Cardiac muscle cell (in vitro differentiated cells and primary cell): ENCODE results near the gene TRABD2B. TPM values are rescaled to one million over a fixed set of nuclear protein-coding genes. Genes with fewer than 3 reads are reported as not detected.

Experiments
- DNase-seq, 2 donors: peaks; one replicate each; pipeline versions ENCODE4 v3.0.0 to v3.0.0-alpha.2; 2010 to 2017; ENCODE audit warnings: low read depth in 1 of 2, low spot score in 1 of 2
- H3K27ac ChIP-seq: fragments of 200-600 bp; sonication (generic); 2 replicates; pipeline ENCODE4 v1.5.1; 2016
- H3K27me3 ChIP-seq: fragments of 200-600 bp; sonication (generic); 2 replicates; pipeline ENCODE4 v1.6.0; 2016; ENCODE audit warnings: control low read depth
- H3K36me3 ChIP-seq: fragments of 200-600 bp; sonication (generic); 2 replicates; pipeline ENCODE4 v1.5.1; 2016; ENCODE audit warnings: control low read depth
- H3K4me1 ChIP-seq: fragments of 200-600 bp; sonication (generic); 2 replicates; pipeline ENCODE4 v1.8.1; 2017; ENCODE audit warnings: low read depth, mild to moderate bottlenecking, mixed run types
- H3K4me3 ChIP-seq: fragments of 200-600 bp; sonication (generic); 2 replicates; pipeline ENCODE4 v1.5.1; 2016; ENCODE audit warnings: mild to moderate bottlenecking
- H3K9me3 ChIP-seq: fragments of 200-600 bp; sonication (generic); 2 replicates; pipeline ENCODE4 v1.5.1; 2017; ENCODE audit warnings: low read depth, mild to moderate bottlenecking, control low read depth
- polyA plus RNA-seq: library from polyadenylated mRNA; unstranded; fragments of >200 nt; fragmentation: Nextera tagmentation; extraction: Ambion mirVana; gene quantifications from 2 replicates; pipeline ENCODE4 v1.2.1, GENCODE V29; 2016
- total RNA-seq: library from RNA; depleted of rRNA; stranded (reverse); fragments of >200 nt; gene quantifications from 2 replicates; pipeline ENCODE4 v1.2.3, GENCODE V29; 2016
- TF ChIP-seq, protein P1 (sequence below): IDR thresholded peaks from 2 replicates; pipeline ENCODE4 v1.5.1; 2012; ENCODE audit warnings: low read depth, mild to moderate bottlenecking, low read length

TRABD2B gene
- total and polyA plus RNA-seq, 2 experiments from 2014 or later, result 0.60 to 0.82 TPM

DNA sequence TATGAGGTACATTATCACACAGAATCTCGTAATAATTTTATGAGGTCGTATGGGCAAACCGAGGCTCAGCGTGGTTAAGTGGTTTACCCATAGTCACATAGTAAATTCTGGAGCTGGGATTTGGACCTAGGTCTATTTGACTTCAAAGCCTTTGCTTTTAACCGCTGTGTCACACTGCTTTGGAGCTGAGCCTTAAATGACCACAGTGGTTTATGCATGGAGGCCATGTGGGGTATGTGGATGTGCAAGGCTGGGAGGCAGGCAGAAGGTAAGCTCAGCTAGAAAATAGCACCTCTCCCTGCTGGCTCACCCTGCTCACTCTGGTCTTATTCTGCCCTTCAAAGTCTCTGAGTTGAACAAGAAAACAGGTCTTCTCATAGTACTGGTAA, 269.5 kb downstream of the TRABD2B start:
- peaks cover 82% of the 10 kb centered on the region for H3K27me3 ChIP-seq
- H3K27ac ChIP-seq, result no peak overlapping the region
- DNase-seq, result no peak
- TF ChIP-seq, protein P1, sequence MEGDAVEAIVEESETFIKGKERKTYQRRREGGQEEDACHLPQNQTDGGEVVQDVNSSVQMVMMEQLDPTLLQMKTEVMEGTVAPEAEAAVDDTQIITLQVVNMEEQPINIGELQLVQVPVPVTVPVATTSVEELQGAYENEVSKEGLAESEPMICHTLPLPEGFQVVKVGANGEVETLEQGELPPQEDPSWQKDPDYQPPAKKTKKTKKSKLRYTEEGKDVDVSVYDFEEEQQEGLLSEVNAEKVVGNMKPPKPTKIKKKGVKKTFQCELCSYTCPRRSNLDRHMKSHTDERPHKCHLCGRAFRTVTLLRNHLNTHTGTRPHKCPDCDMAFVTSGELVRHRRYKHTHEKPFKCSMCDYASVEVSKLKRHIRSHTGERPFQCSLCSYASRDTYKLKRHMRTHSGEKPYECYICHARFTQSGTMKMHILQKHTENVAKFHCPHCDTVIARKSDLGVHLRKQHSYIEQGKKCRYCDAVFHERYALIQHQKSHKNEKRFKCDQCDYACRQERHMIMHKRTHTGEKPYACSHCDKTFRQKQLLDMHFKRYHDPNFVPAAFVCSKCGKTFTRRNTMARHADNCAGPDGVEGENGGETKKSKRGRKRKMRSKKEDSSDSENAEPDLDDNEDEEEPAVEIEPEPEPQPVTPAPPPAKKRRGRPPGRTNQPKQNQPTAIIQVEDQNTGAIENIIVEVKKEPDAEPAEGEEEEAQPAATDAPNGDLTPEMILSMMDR, result no peak
- no peak overlapping the region for H3K4me3 ChIP-seq
- H3K4me1 ChIP-seq, result peaks cover 3% of the 10 kb centered on the region
- H3K36me3 ChIP-seq, result no peaks in the 10 kb centered on the region
- no peaks in the 10 kb centered on the region for H3K9me3 ChIP-seq

DNA sequence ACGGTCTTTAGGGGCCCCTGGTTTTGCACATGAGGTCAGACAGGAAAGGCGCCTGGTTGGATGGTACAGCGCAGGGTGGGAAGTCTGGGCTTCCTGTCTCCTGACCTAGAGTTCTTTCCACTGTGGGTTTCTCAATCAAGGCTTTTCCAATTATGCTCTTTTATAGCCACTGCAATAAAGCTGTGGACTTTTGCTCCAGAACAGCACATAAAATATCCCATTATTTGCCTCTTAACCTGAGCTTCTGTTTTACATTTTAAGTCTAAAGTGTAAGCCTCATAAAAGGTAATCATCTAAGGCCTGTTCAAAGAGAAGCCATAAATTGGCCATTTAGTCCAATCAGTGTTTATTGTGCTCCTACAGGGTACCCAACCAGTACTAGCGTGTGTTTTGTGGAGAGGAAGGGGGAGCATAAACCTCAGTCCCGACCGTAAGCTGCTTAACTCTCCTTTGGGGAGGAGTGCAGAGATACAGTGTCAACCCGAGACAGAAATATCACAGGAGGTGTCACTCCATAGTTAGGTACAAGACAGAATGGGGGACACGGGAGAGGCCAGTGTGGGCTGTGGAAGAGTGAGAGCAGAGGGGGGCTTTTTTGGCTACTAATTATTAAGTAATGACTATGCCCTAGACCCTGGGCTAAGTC, 270.0 kb downstream of the TRABD2B start:
- Histone ChIP-seq H3K4me3 (no peak overlapping the region), H3K36me3 (no peaks in the 10 kb centered on the region), H3K4me1 (peaks cover 3% of the 10 kb centered on the region), H3K9me3 (no peaks in the 10 kb centered on the region), H3K27me3 (peaks cover 82% of the 10 kb centered on the region), H3K27ac (no peak overlapping the region)
- DNase-seq, result no peak
- TF ChIP-seq, protein P1, result no peak

DNA sequence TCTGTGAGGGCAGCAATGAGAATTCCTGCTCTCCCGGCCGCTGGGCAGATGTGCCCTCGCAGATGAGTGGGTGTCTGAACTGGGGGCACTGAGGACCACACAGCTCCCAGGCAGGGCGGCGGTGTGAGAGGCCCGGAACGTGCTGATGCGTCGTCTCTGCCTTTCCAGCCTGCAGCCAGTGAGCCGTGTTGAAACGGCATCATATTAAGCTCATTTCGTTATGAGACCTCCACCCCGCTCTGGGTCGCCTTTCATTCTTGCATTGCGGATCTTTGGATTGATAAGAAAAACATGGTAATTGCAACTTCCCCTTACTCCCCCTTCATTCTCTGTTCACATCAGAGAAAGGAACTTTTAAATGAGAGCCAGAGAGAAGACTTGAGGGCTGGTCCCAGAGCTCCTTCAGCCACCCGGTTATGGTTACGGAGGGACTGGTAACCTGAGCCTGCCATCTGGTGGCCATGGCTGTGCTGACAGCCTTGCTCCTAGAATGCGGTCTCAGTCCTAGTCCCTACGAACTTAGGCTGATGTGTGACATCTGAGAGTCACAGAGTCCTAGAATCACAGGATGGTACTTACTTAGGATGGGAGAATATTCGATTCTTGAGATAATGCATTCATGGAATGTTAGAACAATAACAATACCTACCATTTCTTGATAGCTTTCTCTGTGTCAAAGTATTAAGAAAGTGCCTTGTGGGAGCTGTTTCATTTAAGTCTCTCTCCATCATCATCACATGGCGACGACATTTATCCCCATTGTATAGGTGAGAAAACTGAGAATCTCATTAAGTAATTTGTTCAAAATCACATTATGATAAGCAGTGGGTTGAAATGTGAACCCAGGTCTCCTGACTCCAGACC, 271.0 kb downstream of the TRABD2B start:
- peaks cover 3% of the 10 kb centered on the region for H3K4me1 ChIP-seq
- H3K36me3 ChIP-seq, result no peaks in the 10 kb centered on the region
- TF ChIP-seq, protein P1, result peak; percentile 96
- peak; percentile 81 to 89 for DNase-seq
- no peak overlapping the region for H3K27ac ChIP-seq
- H3K4me3 ChIP-seq, result no peak overlapping the region
- no peaks in the 10 kb centered on the region for H3K9me3 ChIP-seq
- H3K27me3 ChIP-seq, result peaks cover 82% of the 10 kb centered on the region

DNA sequence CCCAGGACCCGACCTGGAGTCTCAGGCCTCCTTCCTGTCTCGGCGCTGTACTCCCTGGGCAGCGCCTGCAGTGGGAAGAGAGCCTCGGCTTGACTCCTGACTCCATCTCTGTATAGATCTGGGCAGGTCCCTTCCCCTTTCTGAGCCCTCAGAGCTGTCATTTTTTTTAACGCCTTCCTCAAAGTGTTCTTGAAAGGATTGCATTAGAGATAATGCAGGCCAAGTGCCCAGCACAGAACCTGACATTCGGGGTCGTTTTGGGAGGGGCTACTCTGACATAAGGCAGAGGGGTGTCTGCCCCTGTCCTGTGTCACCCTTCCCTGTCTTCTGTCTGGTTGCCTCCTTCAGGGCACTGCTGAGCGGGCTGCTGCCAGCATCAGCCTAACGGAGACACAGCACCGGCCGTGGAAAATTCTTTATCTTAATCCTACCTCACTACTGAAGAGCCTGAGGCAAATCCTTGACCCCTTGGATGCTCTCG, 271.6 kb downstream of the TRABD2B start:
- H3K4me3 ChIP-seq, result peak overlapping the region; percentile 1
- peak in 1 of 2 donors; percentile 13 for DNase-seq

DNA sequence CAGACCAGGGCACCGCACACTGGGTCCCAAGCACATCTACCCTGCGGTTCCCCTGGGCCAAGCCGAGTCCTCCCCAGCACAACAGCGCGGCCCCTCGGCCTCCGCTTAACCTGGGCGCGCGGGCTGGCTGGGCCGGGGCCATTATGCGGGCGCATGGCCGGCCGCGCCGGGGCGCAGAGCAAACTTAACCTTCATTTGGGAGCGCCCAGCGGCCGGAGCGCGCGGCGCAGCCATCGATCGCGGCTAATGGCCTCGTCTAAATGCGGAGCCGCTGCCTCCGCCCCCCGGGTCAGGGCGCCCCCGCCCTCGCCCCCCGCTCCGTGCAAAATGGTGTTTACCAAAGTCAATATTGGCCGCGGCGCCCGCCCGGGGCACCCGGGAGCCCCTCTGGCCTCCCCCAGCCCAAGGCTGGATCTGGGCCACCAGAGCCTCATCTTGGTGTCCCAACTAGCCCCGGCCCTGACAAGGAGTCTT, 272.1 kb downstream of the TRABD2B start:
- H3K36me3 ChIP-seq, result no peaks in the 10 kb centered on the region
- H3K9me3 ChIP-seq, result no peaks in the 10 kb centered on the region
- H3K27me3 ChIP-seq, result peaks cover 88% of the 10 kb centered on the region
- DNase-seq, result peak in 1 of 2 donors; percentile 71
- H3K4me3 ChIP-seq, result peak overlapping the region; percentile 1
- H3K4me1 ChIP-seq, result peaks cover 3% of the 10 kb centered on the region
- TF ChIP-seq, protein P1, result no peak
- no peak overlapping the region for H3K27ac ChIP-seq

More for the DNA sequence above, 271.6 kb downstream of the TRABD2B start:
- H3K4me1 ChIP-seq, result peaks cover 3% of the 10 kb centered on the region
- peaks cover 83% of the 10 kb centered on the region for H3K27me3 ChIP-seq
- no peak overlapping the region for H3K27ac ChIP-seq
- no peaks in the 10 kb centered on the region for H3K9me3 ChIP-seq
- H3K36me3 ChIP-seq, result no peaks in the 10 kb centered on the region
- TF ChIP-seq, protein P1, result no peak
